Left lung (tissue), 10 donors: Measurements from ENCODE around the gene TRANK1. TPM values are rescaled to one million over a fixed set of nuclear protein-coding genes. Genes with fewer than 3 reads are reported as not detected.

Source experiments
- ATAC-seq: fragments of 200-7000 bp; cut with Tn5 transposase; one replicate; pipeline ENCODE4 v1.9.1; 2020; ENCODE audit warnings: moderate library complexity
- DNase-seq, 4 donors: peaks; one replicate each; pipeline ENCODE4 v3.0.0-alpha.2; 2013 to 2020
- H3K27ac ChIP-seq, 2 donors: fragments of 200-600 bp; sonication (generic) in 1 of 2; one replicate each; pipeline versions ENCODE4 v1.5.0 to v1.8.0; 2020 to 2021
- H3K27me3 ChIP-seq, 2 donors: fragments of 200-600 bp; sonication (generic) in 1 of 2; one replicate each; pipeline versions ENCODE4 v1.5.0 to v1.8.0; 2020 to 2021
- H3K36me3 ChIP-seq, 2 donors: fragments of 200-600 bp; sonication (generic) in 1 of 2; one replicate each; pipeline versions ENCODE4 v1.5.0 to v1.8.0; 2020 to 2021
- H3K4me1 ChIP-seq, 2 donors: fragments of 200-600 bp; one replicate each; pipeline ENCODE4 v1.8.0; 2021
- H3K4me3 ChIP-seq, 2 donors: fragments of 200-600 bp; sonication (generic) in 1 of 2; one replicate each; pipeline versions ENCODE4 v1.5.0 to v1.8.0; 2020 to 2021; ENCODE audit warnings: mild to moderate bottlenecking in 1 of 2
- H3K9me3 ChIP-seq, 2 donors: fragments of 200-600 bp; sonication (generic) in 1 of 2; one replicate each; pipeline versions ENCODE4 v1.5.0 to v1.8.0; 2020 to 2021
- CTCF ChIP-seq, 2 donors: fragments of 200-600 bp; sonication (generic) in 1 of 2; IDR thresholded peaks; one replicate each; pipeline versions ENCODE4 v1.5.0 to v1.8.0; 2021; ENCODE audit warnings: antibody characterized with exemption in 2 of 2
- intact Hi-C, 2 donors: fragments of 100-400 bp; cut with DNase I; formaldehyde crosslinking; loops; one replicate each; pipeline versions ENCODE4 v1.11.2 to v1.14.2; 2022
- polyA plus RNA-seq, 6 donors: library from polyadenylated mRNA; unstranded; fragments of 120-200 nt; gene quantifications; one replicate each; pipeline ENCODE4 v1.2.1, GENCODE V29; 2013; ENCODE audit not compliant: insufficient read length in 6 of 6
- total RNA-seq, 2 donors: library from RNA; stranded (reverse); fragmentation: NEBNext Ultra II Directional; extraction: Animal tissue kit (Norgen Biotek cat#: 25700); gene quantifications; one replicate each; pipeline ENCODE4 v1.2.1, GENCODE V29; 2021
- donor health status: DM: no; HTN: yes; CAD: no.
- donor health status: DM: no; HTN: no; CAD: no.

The TRANK1 gene
- total and polyA plus RNA-seq, 8 donors, result 23.5 to 26.6 (median 26.1) TPM

- ATAC-seq, result no peak
- Histone ChIP-seq H3K4me1 (peaks cover 0 to 17% of the 10 kb centered on the region in 2 donors), H3K4me3 (no peak overlapping the region), H3K27ac (peak overlapping the region in 1 of 2 donors; percentile 54), H3K9me3 (no peaks in the 10 kb centered on the region), H3K36me3 (no peaks in the 10 kb centered on the region), H3K27me3 (no peaks in the 10 kb centered on the region)
- intact Hi-C loops, result no loop called here
- no peak for DNase-seq
- TF ChIP-seq CTCF (IDR thresholded peaks at IDR 0.05), result no peak
Observed at GRCh38 chr3:36875397-36875796, 69.5 kb downstream of the TRANK1 start.

GRCh38 chr3:36874424-36874823, 70.4 kb downstream of the TRANK1 start:
- ATAC-seq (no peak), DNase-seq (no peak)
- no peaks in the 10 kb centered on the region for H3K27me3 ChIP-seq
- no peak overlapping the region for H3K4me3 ChIP-seq
- intact Hi-C loops, result no loop called here
- no peak overlapping the region for H3K27ac ChIP-seq
- TF ChIP-seq CTCF (IDR thresholded peaks at IDR 0.05), result no peak
- peaks cover 0 to 17% of the 10 kb centered on the region in 2 donors for H3K4me1 ChIP-seq
- H3K36me3 ChIP-seq, result no peaks in the 10 kb centered on the region
- no peaks in the 10 kb centered on the region for H3K9me3 ChIP-seq

GRCh38 chr3:36871379-36872126, 73.3 kb downstream of the TRANK1 start:
- Histone ChIP-seq H3K4me1 (peaks cover 0 to 8% of the 10 kb centered on the region in 2 donors), H3K27ac (no peak overlapping the region), H3K4me3 (no peak overlapping the region), H3K27me3 (no peaks in the 10 kb centered on the region), H3K36me3 (no peaks in the 10 kb centered on the region), H3K9me3 (no peaks in the 10 kb centered on the region)
- DNase-seq (no peak), ATAC-seq (no peak)
- intact Hi-C loops, result no loop called here
- TF ChIP-seq CTCF (IDR thresholded peaks at IDR 0.05), result no peak

GRCh38 chr3:36868614-36869436, 76.0 kb downstream of the TRANK1 start:
- ATAC-seq (peak; percentile 92), DNase-seq (peak in 2 of 4 donors; percentile 51 to 76)
- H3K36me3 ChIP-seq, result no peaks in the 10 kb centered on the region
- peaks cover 0 to 6% of the 10 kb centered on the region in 2 donors for H3K4me1 ChIP-seq
- intact Hi-C loops, result loop anchor here in 1 of 2 donors (2.0 kb wide), 1 partner anchor 140 kb away; no protein-coding TSS in a partner anchor
- peak; percentile 78 to 84 for TF ChIP-seq CTCF (IDR thresholded peaks at IDR 0.05)
- H3K4me3 ChIP-seq, result no peak overlapping the region
- H3K9me3 ChIP-seq, result no peaks in the 10 kb centered on the region
- H3K27ac ChIP-seq, result no peak overlapping the region
- H3K27me3 ChIP-seq, result no peaks in the 10 kb centered on the region

- no peaks in the 10 kb centered on the region for H3K9me3 ChIP-seq
- intact Hi-C loops, result loop anchor here in 1 of 2 donors (2.0 kb wide), 1 partner anchor 139 kb away; no protein-coding TSS in a partner anchor
- ATAC-seq (no peak), DNase-seq (no peak)
- no peak overlapping the region for H3K4me3 ChIP-seq
- peaks cover 0 to 6% of the 10 kb centered on the region in 2 donors for H3K4me1 ChIP-seq
- H3K27ac ChIP-seq, result no peak overlapping the region
- no peak for TF ChIP-seq CTCF (IDR thresholded peaks at IDR 0.05)
- no peaks in the 10 kb centered on the region for H3K27me3 ChIP-seq
- H3K36me3 ChIP-seq, result peaks cover 0 to 6% of the 10 kb centered on the region in 2 donors
Observed at GRCh38 chr3:36867810-36868209, 77.0 kb downstream of the TRANK1 start.
